Limb (tissue), 2 donors: Measurements from ENCODE around the gene MRGPRX3.

Experiments
- DNase-seq, 2 donors: peaks; one replicate each; pipeline ENCODE4 v3.0.0-alpha.2; 2016; ENCODE audit errors: extremely low spot score in 2 of 2

MRGPRX3 gene

DNA sequence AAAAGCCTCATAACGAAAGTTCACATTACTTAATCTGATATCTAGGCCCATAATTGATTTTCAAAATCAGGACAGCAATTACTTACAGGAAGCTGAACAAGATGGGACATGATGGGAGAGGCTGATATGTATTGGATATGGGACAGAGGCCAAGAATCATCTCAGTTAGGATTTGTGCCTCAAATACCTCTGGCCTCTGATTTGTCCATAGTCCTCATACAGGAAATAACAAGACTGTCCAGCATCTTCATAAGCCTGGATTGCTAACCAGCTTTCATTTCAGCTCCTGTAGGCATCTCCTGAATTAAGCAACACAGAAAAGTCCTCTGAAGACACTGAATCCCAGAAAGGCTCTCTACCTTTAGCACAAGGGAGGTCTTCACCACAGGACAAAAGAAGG is 36.0 kb downstream of the MRGPRX3 start:
- no peak for DNase-seq

DNA sequence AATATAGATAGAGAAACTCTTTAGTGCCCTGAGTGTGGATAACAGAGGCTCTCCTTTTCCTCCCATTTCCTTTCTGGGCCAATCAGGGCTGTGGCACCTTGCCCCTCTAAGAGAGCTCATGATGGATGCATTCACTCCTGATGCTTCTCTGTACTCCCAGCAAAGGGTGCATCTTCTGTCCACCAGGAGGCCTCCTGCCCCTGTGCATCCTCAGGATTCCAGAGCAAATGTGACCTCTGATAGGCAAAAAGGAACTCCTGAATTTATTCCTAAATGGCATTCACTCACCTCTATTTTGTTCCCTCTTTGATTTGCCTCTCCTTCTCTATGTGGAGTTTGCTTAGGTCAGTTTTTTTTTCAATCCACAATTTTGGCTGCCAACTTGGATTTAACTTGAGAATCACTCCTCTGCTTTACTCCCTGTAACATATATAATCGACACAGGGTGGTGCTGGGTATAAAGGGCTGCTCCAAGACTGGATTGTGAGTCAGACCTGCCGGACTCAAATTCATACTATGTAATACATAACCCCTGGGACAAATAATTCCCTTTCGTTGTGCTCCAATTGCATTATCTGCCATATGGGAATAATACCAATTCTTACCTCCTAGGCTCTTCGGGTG is 39.1 kb downstream of the MRGPRX3 start:
- no peak for DNase-seq

DNA sequence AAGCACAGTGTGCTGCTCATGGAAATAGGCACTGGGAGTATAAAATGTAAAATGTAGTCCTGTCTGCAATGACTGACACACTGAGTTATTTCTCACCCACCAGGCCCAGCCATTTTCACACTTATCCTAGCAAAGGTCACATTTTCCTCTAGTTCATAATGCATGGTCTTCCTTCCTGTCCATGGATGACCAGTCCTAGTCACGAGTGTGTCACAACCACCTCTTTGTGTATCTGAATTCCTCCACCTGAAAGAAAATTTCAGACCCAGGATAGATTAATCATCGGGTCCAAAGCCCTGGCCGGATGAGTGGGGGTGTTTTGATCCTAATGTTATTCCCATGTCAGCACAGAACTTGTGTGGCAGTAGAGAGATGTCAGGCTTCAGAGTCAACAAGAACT is 40.3 kb downstream of the MRGPRX3 start, which contains the start of gene MRGPRX4:
TSS of gene MRGPRX4 (plus strand) at position 172 of the 400 bp plus-strand sequence. CDS start 420 bp downstream, outside the sequence.
- DNase-seq, result no peak

DNA sequence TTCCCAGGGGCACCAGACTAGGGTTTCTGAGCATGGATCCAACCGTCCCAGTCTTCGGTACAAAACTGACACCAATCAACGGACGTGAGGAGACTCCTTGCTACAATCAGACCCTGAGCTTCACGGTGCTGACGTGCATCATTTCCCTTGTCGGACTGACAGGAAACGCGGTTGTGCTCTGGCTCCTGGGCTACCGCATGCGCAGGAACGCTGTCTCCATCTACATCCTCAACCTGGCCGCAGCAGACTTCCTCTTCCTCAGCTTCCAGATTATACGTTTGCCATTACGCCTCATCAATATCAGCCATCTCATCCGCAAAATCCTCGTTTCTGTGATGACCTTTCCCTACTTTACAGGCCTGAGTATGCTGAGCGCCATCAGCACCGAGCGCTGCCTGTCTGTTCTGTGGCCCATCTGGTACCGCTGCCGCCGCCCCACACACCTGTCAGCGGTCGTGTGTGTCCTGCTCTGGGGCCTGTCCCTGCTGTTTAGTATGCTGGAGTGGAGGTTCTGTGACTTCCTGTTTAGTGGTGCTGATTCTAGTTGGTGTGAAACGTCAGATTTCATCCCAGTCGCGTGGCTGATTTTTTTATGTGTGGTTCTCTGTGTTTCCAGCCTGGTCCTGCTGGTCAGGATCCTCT is 41.0 kb downstream of the MRGPRX3 start:
- no peak for DNase-seq
